ENCODE measurements around the gene GIPR.
"Not testable (repeated sequence)": the region's sequence is repeated elsewhere in the genome, so short reads cannot be mapped to it uniquely, and the experiment has no call there.

GIPR gene, protein sequence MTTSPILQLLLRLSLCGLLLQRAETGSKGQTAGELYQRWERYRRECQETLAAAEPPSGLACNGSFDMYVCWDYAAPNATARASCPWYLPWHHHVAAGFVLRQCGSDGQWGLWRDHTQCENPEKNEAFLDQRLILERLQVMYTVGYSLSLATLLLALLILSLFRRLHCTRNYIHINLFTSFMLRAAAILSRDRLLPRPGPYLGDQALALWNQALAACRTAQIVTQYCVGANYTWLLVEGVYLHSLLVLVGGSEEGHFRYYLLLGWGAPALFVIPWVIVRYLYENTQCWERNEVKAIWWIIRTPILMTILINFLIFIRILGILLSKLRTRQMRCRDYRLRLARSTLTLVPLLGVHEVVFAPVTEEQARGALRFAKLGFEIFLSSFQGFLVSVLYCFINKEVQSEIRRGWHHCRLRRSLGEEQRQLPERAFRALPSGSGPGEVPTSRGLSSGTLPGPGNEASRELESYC

DNA sequence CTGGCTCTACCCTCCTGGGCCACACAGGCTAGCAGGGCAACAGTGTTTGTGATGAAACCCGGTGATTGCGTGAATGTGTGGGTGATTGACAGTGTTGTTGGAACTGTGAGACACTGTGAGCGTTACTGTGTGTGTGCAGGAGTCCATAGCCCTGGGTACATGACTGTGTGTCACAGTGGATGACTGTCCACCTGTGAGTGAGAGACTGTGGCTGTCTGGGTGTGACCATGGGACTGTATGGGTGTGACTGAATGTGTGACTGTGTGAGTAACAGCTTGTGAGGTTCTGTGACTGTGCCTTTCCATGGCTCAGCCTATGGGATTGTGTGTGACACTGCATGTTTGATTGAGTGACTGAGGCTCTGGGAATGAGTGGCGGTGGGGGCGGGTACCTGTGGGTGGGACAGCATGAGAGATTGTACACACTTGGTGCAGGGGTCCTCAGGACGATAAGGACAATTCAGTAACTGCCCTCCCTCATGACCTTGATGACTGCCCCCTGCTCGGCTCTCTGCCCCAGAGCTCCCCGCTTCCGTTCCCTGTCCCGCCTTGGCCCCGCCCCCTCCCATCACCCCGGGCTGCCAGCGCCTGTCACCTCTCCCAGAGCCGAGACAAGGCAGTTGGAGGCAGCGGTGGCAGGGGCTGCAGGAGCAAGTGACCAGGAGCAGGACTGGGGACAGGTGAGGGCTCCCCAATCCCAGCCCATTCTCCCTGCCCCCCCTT lies at the start of gene GIPR:
GIPR (plus strand) TSS at position 602 of the 722 bp plus-strand sequence. CDS start 1,300 bp downstream, outside the sequence.
- no peak for DNase-seq (ENCODE audit: low read depth)
- H3K4me3 ChIP-seq (ENCODE audit: low read length), result peak within 1 kb of the TSS; percentile 32
- TF ChIP-seq, protein P1, sequence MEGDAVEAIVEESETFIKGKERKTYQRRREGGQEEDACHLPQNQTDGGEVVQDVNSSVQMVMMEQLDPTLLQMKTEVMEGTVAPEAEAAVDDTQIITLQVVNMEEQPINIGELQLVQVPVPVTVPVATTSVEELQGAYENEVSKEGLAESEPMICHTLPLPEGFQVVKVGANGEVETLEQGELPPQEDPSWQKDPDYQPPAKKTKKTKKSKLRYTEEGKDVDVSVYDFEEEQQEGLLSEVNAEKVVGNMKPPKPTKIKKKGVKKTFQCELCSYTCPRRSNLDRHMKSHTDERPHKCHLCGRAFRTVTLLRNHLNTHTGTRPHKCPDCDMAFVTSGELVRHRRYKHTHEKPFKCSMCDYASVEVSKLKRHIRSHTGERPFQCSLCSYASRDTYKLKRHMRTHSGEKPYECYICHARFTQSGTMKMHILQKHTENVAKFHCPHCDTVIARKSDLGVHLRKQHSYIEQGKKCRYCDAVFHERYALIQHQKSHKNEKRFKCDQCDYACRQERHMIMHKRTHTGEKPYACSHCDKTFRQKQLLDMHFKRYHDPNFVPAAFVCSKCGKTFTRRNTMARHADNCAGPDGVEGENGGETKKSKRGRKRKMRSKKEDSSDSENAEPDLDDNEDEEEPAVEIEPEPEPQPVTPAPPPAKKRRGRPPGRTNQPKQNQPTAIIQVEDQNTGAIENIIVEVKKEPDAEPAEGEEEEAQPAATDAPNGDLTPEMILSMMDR (conservative IDR thresholded peaks at IDR 0.05; ENCODE audit: low read depth, low read length), result no peak

DNA sequence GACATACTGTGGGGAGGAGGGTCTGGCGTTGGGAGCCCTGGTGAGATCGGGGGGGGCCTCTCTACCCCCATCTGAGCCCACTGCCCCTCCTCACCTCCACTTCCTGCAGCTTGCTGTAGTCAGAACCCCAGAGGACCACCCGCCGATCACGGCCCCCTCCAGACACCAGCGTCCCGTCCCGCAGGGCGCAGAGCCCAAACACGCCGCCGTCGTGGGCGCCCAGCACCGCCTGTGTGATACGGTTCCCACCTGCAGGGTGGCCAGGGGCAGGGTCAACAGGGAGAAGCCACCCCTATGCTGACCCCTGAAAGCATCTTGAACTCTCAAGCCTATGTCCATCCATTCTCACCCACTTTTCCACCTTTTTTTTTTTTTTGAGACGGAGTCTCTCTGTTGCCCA lies 46.6 kb upstream of the GIPR start:
- no peak overlapping the region for H3K4me3 ChIP-seq (ENCODE audit: low read length)
- TF ChIP-seq, protein P1 (conservative IDR thresholded peaks at IDR 0.05; ENCODE audit: low read depth, low read length), result no peak
- DNase-seq (ENCODE audit: low read depth), result no peak

DNA sequence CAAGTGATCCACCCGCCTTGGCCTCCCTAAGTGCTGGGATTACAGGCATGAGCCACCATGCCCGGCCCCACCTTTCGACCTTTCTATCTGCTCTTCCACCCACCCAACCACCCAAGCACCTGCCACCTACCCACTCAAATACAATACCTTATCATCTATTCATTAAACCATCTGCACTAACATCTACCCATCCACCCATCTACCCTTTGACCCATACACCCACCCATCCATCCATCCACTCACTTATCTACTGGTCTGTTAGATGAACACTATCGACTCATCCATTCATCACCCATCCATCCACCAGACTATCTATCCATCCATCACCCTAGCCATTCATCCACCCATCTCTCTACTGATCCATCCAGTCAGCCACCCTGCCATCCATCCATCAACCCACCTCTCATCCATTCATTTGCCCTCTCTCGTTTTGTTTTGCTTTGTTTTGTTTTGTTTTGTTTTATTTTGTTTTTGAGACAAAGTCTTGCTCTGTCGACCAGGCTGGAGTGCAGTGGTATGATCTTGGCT lies 46.0 kb upstream of the GIPR start:
- H3K4me3 ChIP-seq (ENCODE audit: low read length), result no peak overlapping the region
- TF ChIP-seq, protein P1 (conservative IDR thresholded peaks at IDR 0.05; ENCODE audit: low read depth, low read length), result no peak
- no peak for DNase-seq (ENCODE audit: low read depth)

DNA sequence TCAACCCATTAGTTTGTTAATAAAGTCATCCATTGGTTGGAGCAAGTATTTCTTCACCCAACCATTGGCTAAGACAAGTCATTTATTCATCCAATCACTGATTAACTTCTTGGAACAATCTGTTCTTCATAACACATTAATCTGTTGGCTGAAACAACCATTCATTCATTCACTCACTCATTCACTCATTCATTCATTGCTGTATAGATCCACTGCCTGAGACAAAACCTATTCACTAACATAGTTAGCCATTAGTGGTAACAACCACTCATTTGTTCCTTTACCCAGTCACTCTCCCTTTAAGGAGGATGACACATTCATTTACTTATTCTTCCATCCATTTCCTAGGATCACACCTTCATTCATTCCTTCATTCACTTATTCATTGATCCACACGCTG lies 44.0 kb upstream of the GIPR start:
- TF ChIP-seq, protein P1 (conservative IDR thresholded peaks at IDR 0.05; ENCODE audit: low read depth, low read length), result no peak
- no peak overlapping the region for H3K4me3 ChIP-seq (ENCODE audit: low read length)
- no peak for DNase-seq (ENCODE audit: low read depth)

DNA sequence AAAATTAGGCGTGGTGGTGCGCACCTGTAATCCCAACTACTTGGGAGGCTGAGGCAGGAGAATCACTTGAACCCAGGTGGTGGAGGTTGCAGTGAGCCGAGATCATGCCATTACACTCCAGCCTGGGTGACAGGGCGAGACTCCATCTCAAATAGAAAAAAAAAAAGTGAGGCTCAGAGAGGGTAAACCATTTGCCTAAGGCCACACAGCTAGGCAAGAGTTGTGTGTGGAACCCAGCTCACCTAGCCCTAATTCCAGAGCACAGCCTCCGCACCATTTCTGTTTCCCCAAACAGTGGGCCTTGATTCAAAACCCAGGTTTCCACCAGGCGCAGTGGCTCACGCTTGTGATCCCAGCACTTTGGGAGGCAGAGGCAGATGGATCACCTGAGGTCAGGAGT lies 39.8 kb upstream of the GIPR start:
- not testable (repeated sequence) for DNase-seq (ENCODE audit: low read depth); H3K4me3 ChIP-seq (ENCODE audit: low read length)

DNA sequence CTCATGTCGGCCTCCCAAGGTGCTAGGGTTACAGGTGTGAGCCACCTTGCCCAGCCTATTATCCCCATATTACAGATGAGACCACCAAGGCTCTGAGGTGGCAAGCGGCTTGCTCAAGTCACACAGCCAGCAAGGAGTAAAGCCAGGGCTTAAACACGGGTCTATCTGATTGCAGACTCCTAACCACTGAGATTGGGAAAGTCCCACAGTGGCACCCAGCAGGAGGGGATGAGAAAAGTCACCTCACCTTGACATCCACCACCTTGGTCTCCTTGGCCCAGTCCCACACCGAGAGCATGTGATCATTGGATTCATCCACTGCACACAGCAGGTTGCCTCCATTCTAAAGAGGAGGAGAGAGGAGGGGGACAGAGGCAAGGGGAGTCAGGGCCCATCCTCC lies 38.3 kb upstream of the GIPR start:
- DNase-seq (ENCODE audit: low read depth), result no peak
- TF ChIP-seq, protein P1 (conservative IDR thresholded peaks at IDR 0.05; ENCODE audit: low read depth, low read length), result no peak
- H3K4me3 ChIP-seq (ENCODE audit: low read length), result no peak overlapping the region

DNA sequence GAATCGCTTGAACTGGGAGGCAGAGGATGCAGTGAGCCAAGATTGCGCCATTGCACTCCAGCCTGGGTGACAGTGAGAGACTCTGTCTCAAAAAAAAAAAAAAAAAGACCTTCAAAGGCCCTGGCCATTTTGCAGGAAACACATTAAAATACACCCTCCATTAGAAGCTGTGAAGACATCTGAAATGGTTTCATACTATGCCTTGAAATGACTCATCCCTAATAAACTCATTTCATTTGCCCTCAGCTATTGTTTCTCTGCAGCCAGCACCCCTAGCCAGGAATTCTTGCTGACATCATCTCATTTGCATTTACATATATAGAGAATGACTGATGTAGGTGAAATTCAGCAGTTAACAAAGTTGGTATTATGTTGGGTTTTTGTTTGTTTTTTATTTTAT lies 37.6 kb upstream of the GIPR start:
- TF ChIP-seq, protein P1 (conservative IDR thresholded peaks at IDR 0.05; ENCODE audit: low read depth, low read length), result no peak
- DNase-seq (ENCODE audit: low read depth), result peak; percentile 54

More for the DNA sequence above, 37.6 kb upstream of the GIPR start:
- no peak overlapping the region for H3K4me3 ChIP-seq (ENCODE audit: low read length)
